CD1c-positive myeloid dendritic cell (primary cell): Measurements from ENCODE around the gene JAKMIP1.
"Not testable (repeated sequence)": the region's sequence is repeated elsewhere in the genome, so short reads cannot be mapped to it uniquely, and the experiment has no call there.

Experiments used
- DNase-seq: peaks from one replicate; pipeline ENCODE4 v3.0.0-alpha.2; 2016; ENCODE audit errors: extremely low spot score

Gene JAKMIP1

GRCh38 chr4:6143603-6144181 lies 56.7 kb downstream of the JAKMIP1 start:
- DNase-seq, result no peak

- no peak for DNase-seq
Observed at GRCh38 chr4:6142935-6143602, 57.3 kb downstream of the JAKMIP1 start.

GRCh38 chr4:6142511-6142910 lies 57.8 kb downstream of the JAKMIP1 start:
- DNase-seq, result no peak

- DNase-seq, result no peak
Observed at GRCh38 chr4:6141554-6141953, 58.8 kb downstream of the JAKMIP1 start.

GRCh38 chr4:6141021-6141420 lies 59.3 kb downstream of the JAKMIP1 start:
- not testable (repeated sequence) for DNase-seq

DNA sequence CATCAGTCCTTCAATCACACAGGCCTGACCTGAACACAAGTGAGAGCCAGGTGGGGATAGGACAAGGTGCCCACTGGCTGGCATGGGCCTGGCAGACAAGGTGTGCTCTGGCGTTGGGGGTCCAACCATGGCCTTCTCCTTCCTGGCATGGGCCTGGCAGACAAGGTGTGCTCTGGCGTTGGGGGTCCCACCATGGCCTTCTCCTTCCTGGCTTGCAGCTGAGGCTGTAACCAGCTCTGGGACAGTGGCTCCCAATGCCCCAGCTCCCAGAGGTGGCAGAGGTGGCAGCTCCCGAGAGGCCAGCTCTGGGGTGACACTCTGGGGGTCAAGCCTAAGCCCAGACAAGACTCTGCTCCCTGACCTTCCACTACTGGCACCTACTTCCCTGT lies 62.6 kb downstream of the JAKMIP1 start:
- DNase-seq, result no peak

- DNase-seq, result no peak
Observed at GRCh38 chr4:6137027-6137746, 63.2 kb downstream of the JAKMIP1 start.

DNA sequence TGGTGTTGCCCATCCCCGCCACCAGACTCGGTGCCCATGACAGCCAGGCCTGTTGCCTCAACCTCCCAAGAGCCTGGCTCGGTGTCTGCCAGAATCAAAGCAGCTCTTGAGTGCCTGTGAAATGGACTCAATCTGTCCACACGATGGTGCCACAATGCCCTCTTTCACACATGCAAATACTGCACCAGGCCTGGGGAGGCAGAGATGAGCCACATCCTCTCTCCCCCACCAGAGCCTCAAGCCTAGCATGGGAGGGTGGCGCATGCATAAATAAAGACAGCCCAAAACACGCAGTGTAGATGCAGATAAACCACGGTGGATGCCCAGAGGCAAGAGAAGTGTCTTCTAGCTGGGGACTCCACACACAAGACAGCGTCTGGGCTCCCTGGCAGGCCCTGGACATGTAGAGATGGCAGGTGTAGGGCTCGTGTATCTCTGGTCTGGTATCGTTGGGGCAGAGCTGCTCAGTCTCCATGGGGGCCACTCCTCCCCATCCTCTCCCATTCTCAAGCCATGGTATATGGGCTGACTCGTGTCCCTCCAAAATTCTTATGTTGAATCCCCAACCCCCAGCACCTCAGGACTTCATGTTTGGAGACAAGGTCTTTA lies 65.6 kb downstream of the JAKMIP1 start:
- DNase-seq, result peak; percentile 8

DNA sequence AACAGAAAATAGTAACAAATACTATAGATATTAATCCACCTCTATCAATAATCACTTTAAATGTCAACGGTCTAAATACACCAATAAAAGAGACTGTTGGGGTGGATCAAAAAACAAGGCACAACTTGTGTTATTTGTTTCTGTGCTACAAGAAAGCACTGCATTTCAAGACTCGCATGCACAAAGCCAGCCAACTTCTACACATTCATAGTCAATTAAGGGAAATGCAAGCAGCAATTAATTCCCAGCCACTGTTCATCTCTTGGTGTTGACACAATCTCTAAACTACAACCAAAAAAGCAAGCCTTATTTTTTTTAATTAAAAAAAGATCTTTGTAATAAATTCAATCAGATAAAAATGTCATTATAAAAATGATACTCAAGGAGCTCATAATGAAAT lies 67.6 kb downstream of the JAKMIP1 start:
- DNase-seq, result no peak

GRCh38 chr4:6128221-6128850 lies 72.0 kb downstream of the JAKMIP1 start:
- no peak for DNase-seq

GRCh38 chr4:6126971-6127745 lies 73.2 kb downstream of the JAKMIP1 start:
- no peak for DNase-seq

- DNase-seq, result no peak
Observed at GRCh38 chr4:6125103-6125651, 75.2 kb downstream of the JAKMIP1 start.

- no peak for DNase-seq
Observed at GRCh38 chr4:6124386-6125102, 75.8 kb downstream of the JAKMIP1 start.

DNA sequence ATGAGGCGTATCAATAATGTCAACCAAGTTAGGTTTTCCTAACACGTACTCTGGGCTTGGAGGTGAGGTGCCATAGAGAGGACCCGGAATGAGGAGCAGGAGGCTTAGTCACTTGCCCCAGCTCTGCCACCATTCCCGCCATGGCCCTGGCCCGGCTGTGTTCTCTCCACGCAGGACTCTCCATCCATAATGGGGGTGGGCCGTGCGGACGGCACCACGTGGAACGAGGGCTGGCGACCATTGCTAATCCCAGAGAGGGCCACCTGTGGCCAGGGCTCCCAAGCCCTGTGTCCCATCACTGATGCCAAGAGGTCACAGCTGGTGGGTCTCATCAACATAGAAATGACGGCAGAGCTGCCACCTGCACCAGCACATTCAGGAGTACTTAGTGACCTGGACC lies 76.4 kb downstream of the JAKMIP1 start:
- no peak for DNase-seq

DNA sequence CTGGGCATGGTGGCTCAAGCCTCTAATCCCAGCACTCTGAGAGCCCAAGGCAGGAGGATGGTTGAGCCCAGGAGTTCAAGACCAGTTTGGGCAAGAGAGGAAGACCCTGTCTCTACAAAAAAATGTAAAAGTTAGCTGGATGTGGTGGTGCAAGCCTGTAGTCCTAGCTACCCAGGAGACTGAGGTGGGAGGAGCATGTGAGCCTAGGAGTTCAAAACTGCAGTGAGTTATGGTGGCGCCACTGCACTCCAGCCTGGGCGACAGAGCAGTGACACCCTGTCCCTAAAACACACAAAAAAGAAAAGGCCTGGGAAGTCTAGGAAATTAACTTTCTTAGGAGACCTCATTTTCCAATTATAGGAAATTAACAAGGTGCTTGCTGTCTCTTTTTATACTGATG lies 76.8 kb downstream of the JAKMIP1 start:
- DNase-seq, result no peak

DNA sequence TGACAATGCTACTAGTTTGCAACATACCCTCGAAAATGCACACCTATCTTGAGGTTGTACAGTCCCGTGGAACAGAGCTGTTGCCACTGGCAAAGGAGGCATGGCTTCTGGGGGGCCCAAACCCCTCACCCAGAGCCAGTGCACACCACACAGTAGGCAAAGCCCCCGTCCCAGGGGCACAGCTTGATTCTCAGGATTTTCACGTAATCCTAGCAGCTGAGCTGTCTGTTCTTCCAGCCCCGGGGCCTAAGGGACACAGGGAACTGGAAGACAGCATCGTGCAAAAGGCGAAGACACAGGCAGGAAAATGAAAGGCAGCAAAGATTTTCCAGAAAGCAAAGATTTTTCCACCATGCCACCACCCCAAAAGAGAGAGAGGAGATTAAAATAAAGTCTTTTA lies 77.2 kb downstream of the JAKMIP1 start:
- no peak for DNase-seq

DNA sequence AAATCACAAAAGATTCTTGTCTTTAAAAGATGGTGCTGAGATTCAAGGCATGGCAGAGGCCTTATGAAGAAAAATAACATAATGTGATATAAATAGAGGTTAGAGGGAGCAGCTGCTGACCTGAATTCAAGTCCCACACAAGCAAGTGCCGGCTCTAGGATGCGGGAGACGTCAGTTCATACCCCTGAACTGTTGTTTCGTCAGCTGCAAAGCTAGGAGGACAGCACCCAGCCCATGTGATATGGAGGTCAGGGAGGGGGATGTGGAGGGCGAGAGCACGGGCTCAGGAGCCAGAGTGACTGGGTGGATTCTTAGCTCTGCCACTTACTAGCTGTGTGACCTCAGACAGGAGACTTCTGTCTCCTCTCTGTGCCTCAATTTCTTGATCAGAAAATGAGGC lies 77.9 kb downstream of the JAKMIP1 start:
- DNase-seq, result no peak

DNA sequence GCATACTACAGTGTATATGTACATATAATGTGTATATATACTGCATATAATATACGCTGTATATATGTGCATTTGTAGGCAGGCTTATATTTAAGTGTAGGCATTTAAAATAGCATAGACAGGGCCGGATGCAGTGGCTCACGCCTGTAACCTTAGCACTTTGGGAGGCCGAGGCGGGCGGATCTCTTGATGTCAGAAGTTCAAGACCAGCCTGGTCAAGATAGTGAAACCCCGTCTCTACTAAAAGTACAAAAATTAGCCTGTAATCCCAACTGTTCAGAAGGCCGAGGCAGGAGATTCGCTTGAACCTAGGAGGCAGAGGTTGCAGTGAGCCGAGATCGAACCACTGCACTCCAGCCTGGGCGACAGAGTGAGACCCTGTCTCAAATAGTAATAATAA lies 78.4 kb downstream of the JAKMIP1 start:
- DNase-seq, result no peak

DNA sequence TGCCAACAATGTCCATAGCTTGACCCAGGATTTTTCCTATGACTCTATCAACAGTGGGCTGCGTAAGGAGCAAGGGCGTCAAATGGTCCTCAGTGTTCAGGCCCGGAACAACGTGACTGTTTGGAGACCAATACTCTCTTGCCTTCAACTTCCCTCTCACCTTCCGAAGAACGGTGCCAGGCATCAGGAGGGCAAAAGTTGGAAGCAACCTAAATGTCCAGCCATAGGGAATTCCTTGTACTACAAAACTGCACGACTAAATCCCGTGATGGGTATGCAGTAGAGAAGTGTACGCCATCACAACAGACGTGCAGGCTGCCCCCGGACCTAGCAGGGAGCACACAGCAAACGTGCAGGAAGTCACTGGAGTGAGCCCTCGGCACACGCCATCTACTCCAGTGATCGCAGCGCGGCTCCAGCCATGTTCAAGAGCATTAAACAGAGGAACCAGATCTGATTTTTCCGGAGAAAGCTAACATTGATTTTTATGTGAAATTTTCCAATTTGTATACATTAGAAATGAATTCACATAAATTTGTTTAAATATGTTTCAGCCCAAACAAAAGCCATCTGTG lies 79.0 kb downstream of the JAKMIP1 start:
- no peak for DNase-seq

GRCh38 chr4:6120361-6120760 lies 80.0 kb downstream of the JAKMIP1 start:
- DNase-seq, result no peak
